CD4-positive, alpha-beta T cell (primary cell): ENCODE measurements around the gene PSMD9. TPM values are rescaled to one million over a fixed set of nuclear protein-coding genes. Genes with fewer than 3 reads are reported as not detected.
"Not testable (repeated sequence)": the region's sequence is repeated elsewhere in the genome, so short reads cannot be mapped to it uniquely, and the experiment has no call there.

Source experiments
- ATAC-seq: fragments of 200-7000 bp; cut with Tn5 transposase; one replicate; pipeline ENCODE4 v1.10.0; 2022; ENCODE audit warnings: mild to moderate bottlenecking; ENCODE audit not compliant: poor library complexity
- CTCF ChIA-PET: fragments of 350-600 bp; sonication (Branson Sonifier 250); formaldehyde crosslinking; loops from one replicate; lab custom pipeline; 2021; ENCODE audit warnings: antibody characterized with exemption, inconsistent platforms; lab: Charles Lee
- POLR2A ChIA-PET: fragments of 350-600 bp; sonication (Branson Sonifier 250); formaldehyde crosslinking; loops from one replicate; lab custom pipeline; 2021; ENCODE audit warnings: antibody characterized with exemption, inconsistent platforms; lab: Charles Lee
- DNase-seq, 14 experiments: peaks; one replicate each; pipeline ENCODE4 v3.0.0-alpha.2; 2013 to 2020; ENCODE audit warnings: mixed read lengths in 2 of 14
- H3K27ac ChIP-seq, 2 donors: one replicate each; pipeline versions ENCODE4 v1.5.1 to v1.7.0; 2013; ENCODE audit warnings: low read length in 2 of 2, low read depth in 1 of 2, mild to moderate bottlenecking in 1 of 2
- H3K27me3 ChIP-seq, 2 experiments: 1 replicate in 1 of 2; 2 replicates in 1 of 2; pipeline versions ENCODE4 v1.6.1 to v1.7.0; 2013; ENCODE audit warnings: low read length in 2 of 2, control low read depth in 1 of 2, mild to moderate bottlenecking in 1 of 2, moderate library complexity in 1 of 2; ENCODE audit not compliant: insufficient read depth in 2 of 2, control insufficient read depth in 1 of 2
- H3K36me3 ChIP-seq: one replicate; pipeline ENCODE4 v1.6.1; 2013; ENCODE audit warnings: low read length, control low read depth; ENCODE audit not compliant: insufficient read depth
- H3K4me1 ChIP-seq: one replicate; pipeline ENCODE4 v1.6.1; 2013; ENCODE audit warnings: low read length, control low read depth; ENCODE audit not compliant: insufficient read depth
- H3K4me3 ChIP-seq: one replicate; pipeline ENCODE4 v1.5.1; 2013; ENCODE audit warnings: mild to moderate bottlenecking, low read length, moderate library complexity
- H3K9me3 ChIP-seq, 2 experiments: 1 replicate in 1 of 2; 2 replicates in 1 of 2; pipeline versions ENCODE4 v1.6.1 to v1.7.0; 2013; ENCODE audit warnings: low read length in 2 of 2, mild to moderate bottlenecking in 2 of 2, control low read depth in 1 of 2, moderate library complexity in 1 of 2; ENCODE audit not compliant: control insufficient read depth in 1 of 2, insufficient read depth in 1 of 2
- H3K27ac Mint-ChIP-seq: one replicate; pipeline ENCODE4 v1.8.0; 2020; ENCODE audit warnings: mixed read lengths
- H3K27me3 Mint-ChIP-seq: one replicate; pipeline ENCODE4 v1.8.0; 2021; ENCODE audit warnings: mixed read lengths
- H3K36me3 Mint-ChIP-seq: one replicate; pipeline ENCODE4 v1.8.0; 2021; ENCODE audit warnings: low read depth, mixed read lengths
- H3K4me1 Mint-ChIP-seq: one replicate; pipeline ENCODE4 v1.8.0; 2021; ENCODE audit warnings: low read depth, mixed read lengths
- H3K4me3 Mint-ChIP-seq: one replicate; pipeline ENCODE4 v1.8.0; 2020; ENCODE audit warnings: mild to moderate bottlenecking, mixed read lengths
- H3K9me3 Mint-ChIP-seq: one replicate; pipeline ENCODE4 v1.8.0; 2020; ENCODE audit warnings: mixed read lengths
- intact Hi-C, 2 experiments: fragments of 100-400 bp; cut with DNase I in 1 of 2; cut with micrococcal nuclease in 1 of 2; formaldehyde crosslinking; loops; one replicate each; pipeline versions ENCODE4 v1.15.1 to v1.9.0; 2023 to 2025; cut with DNase I, micrococcal nuclease
- total RNA-seq, 174 experiments: library from RNA in 2 of 174; stranded (reverse) in 2 of 174; gene quantifications; one replicate each; pipeline ENCODE4 v1.2.3 and lab custom pipeline; 2021 to 2026
- TF ChIP-seq, protein P1 (sequence below): fragments of 200-600 bp; IDR thresholded peaks from one replicate; pipeline ENCODE4 v1.8.0; 2022; ENCODE audit warnings: antibody characterized with exemption, mild to moderate bottlenecking

The PSMD9 gene
- total RNA-seq, 2 experiments from 2014 or later: 29.5 to 31.8 TPM

DNA sequence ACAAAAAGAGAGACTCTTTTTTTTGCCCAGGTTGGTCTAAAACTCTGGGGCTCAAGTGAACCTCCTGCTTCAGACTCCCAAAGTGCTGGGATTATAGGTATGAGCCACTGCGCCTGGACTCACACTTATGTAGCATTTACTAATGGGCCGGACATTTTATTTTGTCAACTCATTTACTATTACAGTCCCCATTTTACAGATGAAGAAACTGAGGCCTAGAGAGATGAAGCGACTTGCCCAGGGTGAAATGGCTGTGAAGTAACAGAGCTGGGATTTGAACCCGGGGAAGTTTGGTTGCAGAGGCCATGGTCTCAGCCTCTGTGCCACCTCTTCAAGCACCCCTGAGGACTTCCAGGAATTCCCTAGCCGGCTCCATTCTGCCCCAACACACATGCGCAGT is 39.4 kb upstream of the PSMD9 start:
- Histone ChIP-seq H3K36me3 (no peaks in the 10 kb centered on the region), H3K4me1 (no peaks in the 10 kb centered on the region), H3K27me3 (no peaks in the 10 kb centered on the region), H3K27ac (no peak overlapping the region), H3K9me3 (no peaks in the 10 kb centered on the region), H3K4me3 (no peak overlapping the region)
- Mint-ChIP-seq H3K4me1 (no peaks in the 10 kb centered on the region), H3K4me3 (no peak overlapping the region), H3K27me3 (no peaks in the 10 kb centered on the region), H3K9me3 (no peaks in the 10 kb centered on the region), H3K36me3 (no peaks in the 10 kb centered on the region), H3K27ac (no peak overlapping the region)
- intact Hi-C loops: no loop called here
- TF ChIP-seq, protein P1, sequence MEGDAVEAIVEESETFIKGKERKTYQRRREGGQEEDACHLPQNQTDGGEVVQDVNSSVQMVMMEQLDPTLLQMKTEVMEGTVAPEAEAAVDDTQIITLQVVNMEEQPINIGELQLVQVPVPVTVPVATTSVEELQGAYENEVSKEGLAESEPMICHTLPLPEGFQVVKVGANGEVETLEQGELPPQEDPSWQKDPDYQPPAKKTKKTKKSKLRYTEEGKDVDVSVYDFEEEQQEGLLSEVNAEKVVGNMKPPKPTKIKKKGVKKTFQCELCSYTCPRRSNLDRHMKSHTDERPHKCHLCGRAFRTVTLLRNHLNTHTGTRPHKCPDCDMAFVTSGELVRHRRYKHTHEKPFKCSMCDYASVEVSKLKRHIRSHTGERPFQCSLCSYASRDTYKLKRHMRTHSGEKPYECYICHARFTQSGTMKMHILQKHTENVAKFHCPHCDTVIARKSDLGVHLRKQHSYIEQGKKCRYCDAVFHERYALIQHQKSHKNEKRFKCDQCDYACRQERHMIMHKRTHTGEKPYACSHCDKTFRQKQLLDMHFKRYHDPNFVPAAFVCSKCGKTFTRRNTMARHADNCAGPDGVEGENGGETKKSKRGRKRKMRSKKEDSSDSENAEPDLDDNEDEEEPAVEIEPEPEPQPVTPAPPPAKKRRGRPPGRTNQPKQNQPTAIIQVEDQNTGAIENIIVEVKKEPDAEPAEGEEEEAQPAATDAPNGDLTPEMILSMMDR: no peak
- no peak for DNase-seq
- CTCF ChIA-PET: no interaction called here
- POLR2A ChIA-PET: no interaction called here
- no peak for ATAC-seq

DNA sequence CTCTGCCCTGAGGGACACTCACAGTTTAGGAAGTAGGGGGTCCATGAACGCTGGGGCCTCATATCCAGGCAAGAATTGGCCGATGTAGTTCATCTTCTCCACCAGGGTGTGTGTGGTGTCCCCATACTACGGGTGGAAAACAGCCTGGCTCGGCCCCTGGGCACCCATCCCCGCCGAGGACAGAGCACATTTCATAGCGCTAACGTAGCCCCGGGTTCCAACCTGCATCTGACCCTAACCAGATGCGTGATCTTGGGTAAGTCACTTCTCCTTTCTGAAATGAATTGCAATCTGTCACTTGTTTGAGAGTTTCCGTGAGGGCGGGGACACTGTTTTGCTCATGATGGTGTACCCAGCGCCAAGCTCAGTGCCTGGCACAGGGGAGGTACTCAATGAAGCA is 38.9 kb upstream of the PSMD9 start:
- Mint-ChIP-seq H3K27ac (no peak overlapping the region), H3K9me3 (no peaks in the 10 kb centered on the region), H3K36me3 (no peaks in the 10 kb centered on the region), H3K4me3 (no peak overlapping the region), H3K27me3 (no peaks in the 10 kb centered on the region), H3K4me1 (no peaks in the 10 kb centered on the region)
- H3K4me3 ChIP-seq: no peak overlapping the region
- ChIA-PET CTCF (no interaction called here), POLR2A (no interaction called here)
- intact Hi-C loops: no loop called here
- no peaks in the 10 kb centered on the region for H3K36me3 ChIP-seq
- ATAC-seq (no peak), DNase-seq (peak in 1 of 14 experiments; percentile 33)
- H3K27ac ChIP-seq: no peak overlapping the region
- no peaks in the 10 kb centered on the region for H3K27me3 ChIP-seq
- TF ChIP-seq, protein P1: no peak
- H3K9me3 ChIP-seq: no peaks in the 10 kb centered on the region
- H3K4me1 ChIP-seq: no peaks in the 10 kb centered on the region

DNA sequence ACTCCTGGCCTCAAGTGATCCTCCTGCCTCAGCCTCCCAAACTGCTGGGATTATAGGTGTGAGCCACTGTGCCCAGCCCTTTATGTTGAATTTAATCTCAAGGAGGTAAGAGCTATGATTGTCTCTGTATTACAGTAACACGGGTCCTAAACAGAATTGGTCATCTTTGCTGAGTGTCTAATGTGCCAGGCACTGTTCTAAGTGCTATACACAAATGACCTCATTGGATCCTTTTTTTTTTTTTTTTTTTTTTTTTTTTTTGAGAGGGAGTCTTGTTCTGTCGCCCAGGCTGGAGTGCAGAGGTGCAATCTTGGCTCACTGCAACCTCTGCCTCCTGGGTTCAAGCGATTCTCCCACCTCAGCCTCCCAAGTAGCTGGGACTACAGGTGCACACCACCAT is 36.2 kb upstream of the PSMD9 start:
- H3K4me1 Mint-ChIP-seq, intact Hi-C loops, H3K27ac Mint-ChIP-seq, DNase-seq, POLR2A ChIA-PET, H3K4me3 ChIP-seq, H3K9me3 Mint-ChIP-seq, ATAC-seq, H3K27ac ChIP-seq, H3K27me3 ChIP-seq, H3K4me3 Mint-ChIP-seq, H3K36me3 Mint-ChIP-seq, H3K4me1 ChIP-seq, H3K27me3 Mint-ChIP-seq, H3K36me3 ChIP-seq, CTCF ChIA-PET, H3K9me3 ChIP-seq: not testable (repeated sequence)
